GM13977 (cell line): ENCODE data around the gene KRT79.

Source experiments
- DNase-seq: peaks from one replicate; pipeline ENCODE4 v3.0.0; 2012; ENCODE audit warnings: low spot score
- in situ Hi-C: fragments of 300-500 bp; cut with MboI; formaldehyde crosslinking; loops from one replicate; pipeline ENCODE4 v1.12.0; 2022; ENCODE audit warnings: low sequenced_read_pairs, low pct_unique_long_range_greater_than_20kb, mixed read lengths, inconsistent platforms; ENCODE audit not compliant: unreplicated experiment
- TF ChIP-seq, protein P1 (sequence below): IDR thresholded peaks from 2 replicates; pipeline ENCODE4 v1.5.1; 2012; ENCODE audit warnings: mild to moderate bottlenecking, control low read depth; ENCODE audit not compliant: insufficient read depth; ENCODE audit errors: extremely low read depth, missing control alignments

Gene KRT79

DNA sequence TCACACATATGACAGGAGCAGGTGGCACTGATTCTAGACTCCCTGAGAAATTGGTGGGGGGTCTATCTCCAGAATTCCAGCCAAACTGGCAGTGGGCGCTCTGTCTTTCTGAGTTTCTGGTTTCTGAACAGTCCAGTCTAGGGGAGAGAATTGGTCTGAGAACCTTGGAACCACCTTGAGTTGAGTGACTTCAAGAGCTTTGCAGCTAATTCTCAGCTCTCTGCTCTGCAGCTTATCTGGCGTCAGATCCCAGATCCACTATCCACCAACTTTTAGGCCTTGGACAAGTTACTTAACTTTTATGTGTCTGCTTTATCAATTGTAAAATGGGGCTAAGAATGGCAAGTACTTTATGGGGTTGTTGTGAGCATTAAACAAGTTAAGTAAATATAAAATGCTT lies 55.3 kb downstream of the KRT79 start:
- in situ Hi-C loops: no loop called here
- no peak for DNase-seq

DNA sequence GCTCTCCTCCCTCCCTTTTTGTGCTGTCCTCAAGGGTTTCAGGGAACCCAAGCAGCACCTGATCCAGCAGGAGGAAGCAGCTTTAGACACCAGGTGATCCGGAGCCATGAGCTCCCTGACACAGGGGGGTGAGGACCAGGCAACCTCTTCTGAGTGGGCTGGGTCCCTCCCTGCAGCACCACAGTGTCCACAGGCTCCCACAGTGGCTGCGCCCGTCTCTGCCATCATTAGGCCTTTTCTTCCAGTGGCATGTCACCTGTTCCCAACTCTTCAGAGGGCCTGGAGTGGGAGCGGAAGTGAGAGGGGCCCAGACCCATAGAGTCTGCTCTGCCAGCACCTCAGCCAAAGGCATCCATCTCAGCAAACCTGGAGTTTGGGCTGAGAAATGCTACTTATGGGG lies 56.5 kb downstream of the KRT79 start:
- no peak for DNase-seq
- in situ Hi-C loops: no loop called here
- TF ChIP-seq, protein P1, sequence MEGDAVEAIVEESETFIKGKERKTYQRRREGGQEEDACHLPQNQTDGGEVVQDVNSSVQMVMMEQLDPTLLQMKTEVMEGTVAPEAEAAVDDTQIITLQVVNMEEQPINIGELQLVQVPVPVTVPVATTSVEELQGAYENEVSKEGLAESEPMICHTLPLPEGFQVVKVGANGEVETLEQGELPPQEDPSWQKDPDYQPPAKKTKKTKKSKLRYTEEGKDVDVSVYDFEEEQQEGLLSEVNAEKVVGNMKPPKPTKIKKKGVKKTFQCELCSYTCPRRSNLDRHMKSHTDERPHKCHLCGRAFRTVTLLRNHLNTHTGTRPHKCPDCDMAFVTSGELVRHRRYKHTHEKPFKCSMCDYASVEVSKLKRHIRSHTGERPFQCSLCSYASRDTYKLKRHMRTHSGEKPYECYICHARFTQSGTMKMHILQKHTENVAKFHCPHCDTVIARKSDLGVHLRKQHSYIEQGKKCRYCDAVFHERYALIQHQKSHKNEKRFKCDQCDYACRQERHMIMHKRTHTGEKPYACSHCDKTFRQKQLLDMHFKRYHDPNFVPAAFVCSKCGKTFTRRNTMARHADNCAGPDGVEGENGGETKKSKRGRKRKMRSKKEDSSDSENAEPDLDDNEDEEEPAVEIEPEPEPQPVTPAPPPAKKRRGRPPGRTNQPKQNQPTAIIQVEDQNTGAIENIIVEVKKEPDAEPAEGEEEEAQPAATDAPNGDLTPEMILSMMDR: no peak

More for the DNA sequence above, 55.3 kb downstream of the KRT79 start:
- TF ChIP-seq, protein P1: no peak

DNA sequence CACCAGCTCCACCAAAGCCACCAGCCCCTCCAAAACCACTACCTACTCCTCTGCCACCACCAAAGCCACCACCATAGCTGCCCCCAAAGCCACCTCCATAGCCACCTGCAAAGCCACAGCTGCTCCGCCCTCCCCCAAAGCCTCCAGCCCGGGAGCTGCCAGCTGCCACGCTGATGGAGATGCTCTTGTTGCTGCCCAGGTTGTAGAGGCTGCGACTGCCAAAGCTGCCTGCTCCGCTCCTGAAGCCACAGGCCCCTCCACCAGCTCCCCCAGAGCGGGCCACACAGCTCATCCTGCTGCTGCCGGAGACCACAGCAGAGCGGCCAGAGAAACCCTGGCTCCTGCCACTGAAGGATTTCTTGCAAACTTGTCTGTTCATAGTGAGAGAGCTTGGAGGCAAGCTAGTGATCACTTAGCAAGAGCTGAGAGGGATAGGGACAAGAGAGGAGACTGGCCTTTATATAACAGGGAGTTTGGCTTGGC lies 57.2 kb downstream of the KRT79 start, which contains the start of gene KRT76:
KRT76 (minus strand) TSS at position 433 of the 483 bp plus-strand sequence; CDS start at position 379, 54 bp downstream.
- in situ Hi-C loops: no loop called here
- no peak for DNase-seq

GRCh38 chr12:52776435-52776834 lies 57.7 kb downstream of the KRT79 start:
- in situ Hi-C loops: no loop called here
- TF ChIP-seq, protein P1: no peak
- no peak for DNase-seq

More for the DNA sequence above, 57.2 kb downstream of the KRT79 start, which contains the start of gene KRT76:
- TF ChIP-seq, protein P1: no peak

GRCh38 chr12:52774629-52775250 lies 59.4 kb downstream of the KRT79 start:
- DNase-seq: no peak
- TF ChIP-seq, protein P1: no peak
- in situ Hi-C loops: no loop called here

GRCh38 chr12:52772772-52773171 lies 61.3 kb downstream of the KRT79 start:
- TF ChIP-seq, protein P1: no peak
- in situ Hi-C loops: no loop called here
- no peak for DNase-seq

GRCh38 chr12:52772188-52772587 lies 61.9 kb downstream of the KRT79 start:
- in situ Hi-C loops: no loop called here
- no peak for DNase-seq
- TF ChIP-seq, protein P1: no peak
